ENCODE measurements around the gene SCNN1B.
"Not testable (repeated sequence)": the region's sequence is repeated elsewhere in the genome, so short reads cannot be mapped to it uniquely, and the experiment has no call there.

SCNN1B gene

DNA sequence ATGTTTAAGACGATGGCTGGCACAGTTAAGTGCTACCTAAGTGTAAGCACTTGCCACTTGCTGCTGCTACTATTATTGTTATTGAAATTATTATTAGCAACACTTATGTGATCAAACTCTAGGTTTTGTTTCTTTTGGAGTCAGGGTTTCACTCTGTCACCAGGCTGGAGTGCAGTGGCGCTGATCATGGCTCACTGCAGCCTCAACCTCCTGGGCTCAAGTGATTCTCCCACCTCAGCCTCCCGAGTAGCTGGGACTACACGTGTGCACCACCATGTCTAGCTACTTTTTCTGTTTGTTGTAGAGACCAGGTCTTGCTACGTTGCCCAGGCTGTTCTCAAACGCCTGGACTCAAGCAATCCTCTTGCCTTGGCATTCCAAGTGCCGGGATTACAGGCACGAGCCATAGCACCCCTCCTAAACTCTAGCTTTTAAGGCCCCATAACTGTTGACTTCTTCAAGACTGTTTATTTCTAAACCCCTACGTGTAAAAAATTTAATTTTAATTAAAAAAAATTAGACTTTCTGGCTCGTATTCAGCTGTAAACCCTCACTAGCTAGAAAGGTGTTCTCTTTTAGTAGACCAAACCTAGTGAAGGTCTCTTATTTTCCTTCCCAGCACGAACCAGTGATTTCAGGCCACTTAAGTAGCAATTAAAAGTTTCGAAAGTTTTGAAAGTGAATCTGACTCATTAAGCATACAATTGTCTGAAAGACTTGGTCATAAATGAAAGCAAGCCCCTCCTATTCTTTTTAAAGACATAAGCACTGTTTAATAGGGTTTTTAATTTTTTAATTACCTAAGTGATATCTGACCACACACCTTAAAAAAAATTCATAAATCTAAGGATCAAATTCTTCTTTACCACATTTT is 11.7 kb upstream of the SCNN1B start:
- no peak for DNase-seq

DNA sequence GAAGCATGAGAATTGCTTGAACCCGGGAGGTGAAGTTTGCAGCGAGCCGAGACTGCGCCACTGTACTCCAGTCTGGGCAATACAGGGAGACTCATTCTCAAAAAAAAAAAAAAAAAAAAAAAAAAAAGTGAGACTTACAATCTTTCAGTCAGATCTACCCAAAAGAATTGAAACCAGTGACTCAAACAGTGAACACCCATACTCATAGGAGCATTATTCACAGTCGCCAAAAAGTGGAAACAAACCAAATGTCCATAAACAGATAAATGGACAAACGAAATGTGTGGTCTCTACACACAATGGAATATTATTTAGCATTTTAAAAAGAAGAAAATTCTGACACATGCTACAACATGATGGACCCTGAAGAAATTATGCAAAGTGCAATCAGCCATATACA is 9.1 kb upstream of the SCNN1B start:
- DNase-seq = peak; percentile 57

DNA sequence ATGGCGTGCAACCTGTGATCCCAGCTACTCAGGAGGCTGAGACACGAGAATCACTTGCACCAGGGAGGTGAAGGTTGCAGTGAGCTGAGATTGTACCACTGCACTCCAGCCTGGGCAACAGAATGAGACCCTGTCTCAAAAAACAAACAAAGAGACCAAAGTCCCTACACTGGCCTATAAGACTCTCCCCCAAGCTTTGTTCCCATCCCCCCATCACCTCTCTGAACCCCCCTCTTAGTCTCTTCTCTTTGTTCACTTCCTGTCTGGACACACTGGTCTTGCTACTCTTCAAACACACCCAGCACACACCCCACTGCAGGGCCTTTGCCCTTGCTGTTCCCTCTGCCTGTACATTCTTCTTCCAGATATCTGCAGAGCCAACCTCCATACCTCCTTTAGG is 7.8 kb upstream of the SCNN1B start:
- DNase-seq = no peak

DNA sequence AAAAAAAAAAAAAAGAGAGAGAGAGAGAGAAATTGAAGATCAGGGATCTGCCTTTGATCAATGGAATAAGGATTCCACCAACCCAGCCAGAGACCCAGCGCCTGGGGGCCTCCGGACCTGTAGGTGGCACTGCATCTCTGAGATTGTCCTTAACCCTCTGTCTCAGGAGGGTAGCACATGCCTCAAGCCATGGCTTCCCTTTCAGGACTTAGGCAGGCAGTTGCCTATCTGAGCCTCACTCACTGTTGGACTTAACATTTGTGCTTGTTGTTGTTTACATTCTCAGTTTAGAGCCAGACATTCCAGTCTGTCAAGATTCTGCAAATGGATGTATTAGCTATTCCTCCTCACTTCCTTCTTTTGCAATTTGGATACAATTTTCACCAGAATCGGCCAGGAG is 5.1 kb upstream of the SCNN1B start:
- DNase-seq = peak; percentile 25

DNA sequence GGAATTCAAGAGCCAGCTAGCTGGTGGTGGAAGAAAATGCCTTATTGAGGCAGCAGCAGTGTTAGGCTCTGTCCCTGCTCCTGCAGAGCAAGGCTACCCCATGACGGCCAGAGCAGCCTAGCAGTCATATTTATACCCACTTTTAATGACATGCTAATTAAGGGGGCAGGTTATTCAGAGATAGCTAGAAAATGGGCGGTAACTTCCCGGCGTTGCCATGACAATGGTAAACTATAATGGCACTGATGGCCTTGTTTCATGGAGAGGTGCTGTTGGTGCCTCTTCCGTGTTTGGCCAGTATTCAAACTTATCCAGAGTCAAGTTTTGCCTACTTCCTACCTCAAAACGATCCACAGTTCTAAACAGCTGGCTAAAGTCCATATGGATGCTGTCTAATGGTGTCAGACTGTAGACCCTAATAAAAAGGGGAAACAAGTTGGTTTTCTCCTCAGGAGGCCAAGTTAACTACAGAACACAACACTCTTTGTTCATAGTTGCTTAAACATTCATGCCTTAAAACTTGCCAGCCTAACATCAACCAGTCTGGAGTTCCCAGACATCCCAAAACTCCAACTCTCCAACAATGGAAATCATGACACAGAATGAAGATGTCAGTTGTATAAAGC is 3.7 kb upstream of the SCNN1B start:
- DNase-seq = no peak

DNA sequence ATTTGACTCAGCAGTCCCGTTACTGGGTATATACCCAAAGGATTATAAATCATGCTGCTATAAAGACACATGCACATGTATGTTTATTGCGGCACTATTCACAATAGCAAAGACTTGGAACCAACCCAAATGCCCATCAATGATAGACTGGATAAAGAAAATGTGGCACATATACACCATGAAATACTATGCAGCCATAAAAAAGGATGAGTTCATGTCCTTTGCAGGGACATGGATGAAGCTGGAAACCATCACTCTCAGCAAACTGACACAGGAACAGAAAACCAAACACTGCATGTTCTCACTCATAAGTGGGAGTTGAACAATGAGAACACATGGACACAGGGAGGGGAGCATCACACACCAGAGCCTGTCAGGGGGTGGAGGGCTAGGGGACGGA is 2.3 kb upstream of the SCNN1B start:
- DNase-seq = not testable (repeated sequence)

DNA sequence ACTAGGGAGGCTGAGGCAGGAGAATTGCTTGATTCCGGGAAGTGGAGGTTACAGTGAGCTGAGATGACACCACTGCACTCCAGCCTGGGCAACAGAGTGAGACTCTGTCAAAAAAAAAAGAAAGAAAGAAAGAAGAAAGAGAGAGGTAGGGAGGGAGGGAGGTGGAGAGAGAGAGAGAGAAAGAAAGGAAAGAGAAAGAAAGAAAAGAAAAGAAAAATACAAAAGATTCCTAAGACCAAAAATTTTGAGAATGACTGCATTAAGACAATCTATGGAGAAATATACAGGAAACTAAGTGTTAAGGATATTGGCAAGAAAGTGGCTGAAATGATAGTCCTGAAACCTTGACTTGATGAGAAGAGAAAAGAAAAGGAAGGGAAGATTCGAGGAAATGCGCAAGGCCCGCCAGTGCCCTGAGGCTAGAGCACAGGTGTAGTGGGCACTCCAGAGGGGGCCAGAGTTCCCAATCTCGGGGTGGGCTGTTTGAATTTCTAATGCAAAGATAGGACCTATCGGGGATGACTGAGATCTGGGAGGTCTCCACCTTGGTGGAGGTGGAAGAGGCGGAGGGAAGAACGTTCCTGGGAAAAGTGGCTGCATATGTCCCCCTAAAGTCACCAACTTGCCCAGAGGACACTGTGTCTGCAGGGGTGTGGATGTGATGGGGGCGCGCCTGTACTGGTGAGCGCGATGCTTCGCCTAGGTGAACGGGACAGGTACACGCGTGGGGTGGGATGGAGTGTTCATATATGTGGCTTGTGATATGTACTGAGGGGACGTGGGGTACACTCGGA is 654 bp upstream of the SCNN1B start:
- no peak for DNase-seq

DNA sequence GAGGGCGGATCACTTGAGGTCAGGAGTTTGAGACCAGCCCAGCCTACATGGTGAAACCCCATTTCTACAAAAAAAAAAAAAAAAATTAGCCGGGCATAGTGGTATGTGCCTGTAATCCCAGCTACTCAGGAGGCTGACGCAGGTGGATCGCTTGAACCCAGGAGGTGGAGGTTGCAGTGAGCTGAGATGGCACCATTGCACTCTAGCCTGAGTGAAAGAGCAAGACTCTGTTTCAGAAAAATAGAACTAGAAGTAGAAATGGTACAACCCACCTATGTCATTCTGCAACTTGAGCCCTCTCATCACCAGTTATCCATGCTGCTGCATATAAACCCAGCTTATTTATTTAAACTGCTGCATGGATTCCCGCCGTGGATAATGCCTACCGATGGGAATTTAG is 1.6 kb downstream of the SCNN1B start:
- DNase-seq = no peak

DNA sequence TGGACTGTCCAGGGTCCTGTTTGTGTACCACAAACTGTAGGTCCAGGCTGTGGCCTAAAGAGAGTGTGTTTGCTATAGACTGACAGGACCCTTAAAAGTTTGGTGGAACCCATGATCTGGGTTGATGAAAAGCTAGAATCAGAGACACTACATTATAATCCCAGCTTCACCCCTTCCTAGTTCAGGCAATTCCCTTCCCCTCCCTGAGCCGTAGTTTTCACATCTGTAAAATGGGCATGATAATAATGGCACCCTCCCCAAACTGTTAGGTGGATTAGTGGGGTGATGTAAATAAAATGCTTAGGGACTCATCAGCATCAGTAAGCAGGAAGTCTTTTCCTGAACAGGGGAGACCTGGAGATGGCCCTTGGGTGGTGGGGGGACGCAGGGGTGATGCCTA is 2.5 kb downstream of the SCNN1B start:
- no peak for DNase-seq

DNA sequence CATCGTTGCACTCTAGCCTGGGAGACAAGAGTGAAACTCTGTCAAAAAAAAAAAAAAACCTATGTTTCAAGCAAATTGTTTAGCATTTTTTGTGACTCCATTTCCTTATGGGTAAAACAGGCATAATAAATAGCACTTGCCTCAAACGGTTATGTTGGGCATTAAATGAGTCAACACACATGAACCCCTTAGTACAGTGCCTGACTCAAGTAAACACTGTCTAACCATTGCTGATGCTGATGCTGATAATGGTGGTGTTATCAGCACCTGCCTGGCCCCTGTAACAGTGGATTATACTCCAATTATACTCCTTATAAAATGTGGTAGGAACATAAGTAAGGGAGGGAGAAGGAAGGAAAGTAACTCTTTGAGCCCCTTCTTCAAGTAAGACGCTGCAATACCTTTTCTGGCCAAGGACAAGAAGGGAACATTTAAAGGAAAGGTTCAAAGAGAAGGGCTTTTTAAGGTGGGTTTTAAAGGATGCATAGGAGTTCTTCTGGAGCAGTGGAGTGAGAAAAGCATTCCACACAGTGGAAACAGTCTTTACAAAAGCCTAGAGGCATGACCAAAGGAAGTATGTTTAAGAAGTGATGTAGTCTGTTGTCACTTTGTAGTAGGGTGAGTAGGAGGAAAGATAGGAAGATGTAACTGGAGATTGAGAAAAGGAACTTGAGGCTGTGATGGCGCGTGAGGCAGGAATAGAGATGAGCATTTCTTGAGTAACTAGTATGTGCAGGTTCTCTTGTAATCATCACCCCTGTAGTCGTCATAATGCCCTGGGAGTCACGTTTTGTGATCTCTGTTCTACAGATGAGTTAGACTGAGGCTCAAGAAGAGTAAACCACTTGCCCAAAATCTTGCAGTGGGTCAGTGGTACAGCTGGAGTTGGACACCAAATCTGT is 4.3 kb downstream of the SCNN1B start:
- peak; percentile 45 for DNase-seq

DNA sequence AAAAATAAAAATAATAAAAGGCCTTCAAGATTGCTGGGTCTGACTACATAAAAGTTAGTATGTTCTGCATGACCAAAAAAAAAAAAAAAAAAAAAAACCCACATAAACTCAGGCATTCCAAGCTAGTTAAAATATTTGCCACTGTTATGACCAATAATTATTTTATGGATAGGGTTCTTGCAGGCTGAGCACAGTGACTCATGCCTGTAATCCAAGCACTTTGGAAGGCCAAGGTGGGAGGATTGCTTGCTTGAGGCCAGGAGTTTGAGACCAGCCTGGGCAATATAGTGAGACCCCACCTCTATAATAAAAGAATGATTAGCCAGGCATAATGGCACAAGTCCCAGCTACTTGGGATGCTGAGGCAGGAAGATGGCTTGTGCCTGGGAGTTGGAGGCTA is 8.1 kb downstream of the SCNN1B start:
- DNase-seq = no peak

DNA sequence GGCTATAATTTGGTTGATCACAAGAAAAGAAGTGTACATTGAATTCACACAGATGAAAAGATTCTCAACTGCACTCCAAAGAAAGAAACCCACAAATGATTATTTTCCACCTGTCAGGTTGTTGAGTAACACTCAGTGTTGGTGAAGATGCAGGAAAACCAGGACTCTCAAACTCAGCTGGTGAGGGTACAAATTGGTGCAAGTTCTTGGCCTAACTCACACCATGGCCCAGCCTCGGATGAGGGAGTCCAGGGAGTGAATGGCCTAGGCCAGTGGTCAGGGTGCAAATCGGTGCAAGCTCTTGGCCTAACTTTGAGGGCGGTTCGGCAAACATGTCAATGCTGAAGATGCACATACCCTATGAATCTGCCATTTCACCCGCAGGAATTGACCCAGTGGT is 8.6 kb downstream of the SCNN1B start:
- DNase-seq = no peak

DNA sequence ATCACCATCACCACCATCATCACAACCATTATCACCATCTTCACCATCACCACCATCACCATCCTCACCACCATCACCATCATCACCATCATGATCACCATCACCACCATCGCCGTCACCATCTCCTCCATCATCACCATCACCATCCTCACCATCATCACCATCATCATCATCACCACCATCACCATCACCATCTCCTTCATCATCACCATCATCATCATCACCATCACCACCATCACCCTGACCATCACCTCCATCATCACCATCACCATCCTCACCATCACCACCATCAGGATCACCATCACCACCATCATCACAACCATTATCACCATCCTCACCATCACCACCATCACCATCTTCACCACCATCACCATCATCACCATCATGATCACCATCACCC is 14.1 kb downstream of the SCNN1B start:
- no peak for DNase-seq

DNA sequence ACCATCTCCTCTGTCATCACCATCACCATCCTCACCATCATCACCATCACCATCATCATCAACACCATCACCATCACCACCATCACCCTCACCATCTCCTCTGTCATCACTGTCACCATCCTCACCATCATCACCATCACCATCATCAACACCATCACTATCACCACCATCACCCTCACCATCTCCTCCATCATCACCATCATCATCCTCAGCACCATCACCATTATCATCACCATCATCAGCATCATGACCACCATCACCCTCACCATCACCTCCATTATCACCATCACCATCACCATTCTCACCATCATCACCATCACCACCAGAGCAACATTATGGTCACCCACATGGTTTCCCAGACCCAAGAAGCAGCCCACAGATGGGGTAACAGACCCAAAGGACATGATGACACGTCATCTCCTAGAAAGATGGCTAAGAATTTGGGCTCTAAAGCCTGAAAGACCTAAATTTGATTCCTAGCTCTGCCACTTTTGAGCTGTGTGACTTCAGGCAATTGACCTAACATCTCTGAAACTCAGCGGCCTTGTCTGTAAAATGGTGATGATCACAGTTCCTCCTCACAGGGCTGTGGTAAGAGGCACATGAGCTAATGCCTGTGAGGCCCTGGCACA is 14.6 kb downstream of the SCNN1B start:
- DNase-seq = no peak

DNA sequence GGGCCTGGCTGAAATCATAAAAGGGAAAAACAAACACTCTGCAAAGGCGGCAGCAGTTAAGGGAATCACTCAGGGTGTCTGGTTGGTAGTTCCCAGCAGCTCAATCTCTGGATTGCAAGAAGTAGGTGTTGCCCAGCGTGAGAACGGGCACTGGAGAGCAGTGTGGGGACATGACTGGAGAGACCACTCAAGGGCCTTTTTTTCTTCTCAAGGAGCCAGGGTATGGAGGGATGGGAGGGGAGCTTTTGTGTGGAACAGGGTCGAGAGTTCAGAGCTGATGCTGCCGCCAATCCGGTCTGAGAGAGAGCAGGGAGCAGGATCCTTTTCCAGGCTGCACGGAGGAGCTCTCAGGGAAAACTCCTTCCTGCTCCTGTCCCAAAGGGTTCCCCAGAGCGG is 15.2 kb downstream of the SCNN1B start:
- no peak for DNase-seq

DNA sequence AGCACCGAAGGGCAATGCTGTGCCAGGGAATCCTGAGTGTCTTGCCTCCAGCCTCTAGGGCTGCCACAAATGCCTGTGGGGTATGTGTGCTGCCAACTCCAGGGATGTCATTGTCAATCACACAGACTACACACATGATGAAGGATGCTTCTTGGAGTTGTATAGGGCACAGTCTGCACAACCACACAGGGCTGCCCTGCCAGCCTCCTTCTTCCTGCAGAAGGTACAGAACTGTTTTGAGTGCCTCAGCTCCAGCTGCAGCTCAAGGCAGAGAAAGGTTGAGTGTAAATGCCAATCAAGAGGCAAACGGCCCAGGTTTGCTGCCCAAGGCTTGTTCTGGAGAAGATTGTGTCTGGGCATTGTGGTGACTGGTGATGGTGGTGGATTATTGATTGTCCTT is 15.6 kb downstream of the SCNN1B start:
- DNase-seq = no peak

DNA sequence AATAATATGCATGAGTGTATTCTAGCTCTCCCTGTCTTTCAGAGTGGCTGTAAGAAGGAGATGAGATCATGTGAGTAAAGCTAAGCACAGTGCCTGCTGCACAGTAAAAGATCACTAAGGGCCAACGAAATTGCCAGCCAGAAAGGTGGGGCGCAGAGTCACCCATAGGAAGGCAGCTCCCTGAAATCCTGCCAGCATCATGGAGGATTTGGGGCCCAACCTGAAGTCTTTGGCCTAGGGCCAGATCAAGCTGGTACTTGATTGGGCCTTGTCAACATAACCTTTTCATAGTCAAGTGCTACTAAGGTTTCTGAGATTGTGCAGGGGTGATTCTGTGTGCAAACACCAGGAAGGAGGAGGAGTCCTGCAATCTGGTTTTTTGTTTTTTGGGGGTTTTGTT is 16.5 kb downstream of the SCNN1B start:
- DNase-seq = no peak

DNA sequence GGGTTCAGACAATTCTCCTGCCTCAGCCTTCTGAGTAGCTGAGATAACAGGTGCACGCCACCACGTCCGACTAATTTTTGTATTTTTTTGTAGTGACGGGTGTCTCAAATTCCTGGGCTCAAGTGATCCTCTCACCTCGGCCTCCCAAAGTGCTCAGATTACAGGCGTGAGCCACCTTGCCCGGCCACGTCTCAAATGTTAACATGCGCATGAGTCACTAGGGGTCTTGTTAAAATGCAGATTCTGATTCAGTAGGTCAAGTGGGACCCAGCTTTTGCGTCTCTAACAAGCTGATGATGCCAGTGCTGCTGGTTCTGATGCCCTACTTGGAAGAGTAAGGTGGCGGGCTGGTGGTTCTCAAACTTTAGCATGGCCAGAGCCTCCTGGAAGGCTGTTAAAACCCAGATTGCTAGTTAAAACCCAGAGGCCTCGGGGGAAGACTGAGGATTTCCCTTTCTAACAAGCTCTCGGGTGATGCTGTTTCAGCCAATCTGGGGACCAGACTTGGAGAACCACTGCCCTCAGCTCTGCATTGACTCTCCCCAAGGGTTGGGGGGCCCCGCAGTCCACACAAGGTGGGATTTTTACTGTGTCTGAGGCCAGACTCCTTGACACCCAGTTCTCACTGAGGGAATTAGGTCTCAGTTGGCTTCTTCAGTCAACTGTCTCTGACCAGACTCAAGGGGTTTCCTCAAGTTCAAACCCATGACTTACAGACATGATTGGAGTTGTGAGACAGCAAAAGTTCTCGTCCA is 17.9 kb downstream of the SCNN1B start:
- no peak for DNase-seq

DNA sequence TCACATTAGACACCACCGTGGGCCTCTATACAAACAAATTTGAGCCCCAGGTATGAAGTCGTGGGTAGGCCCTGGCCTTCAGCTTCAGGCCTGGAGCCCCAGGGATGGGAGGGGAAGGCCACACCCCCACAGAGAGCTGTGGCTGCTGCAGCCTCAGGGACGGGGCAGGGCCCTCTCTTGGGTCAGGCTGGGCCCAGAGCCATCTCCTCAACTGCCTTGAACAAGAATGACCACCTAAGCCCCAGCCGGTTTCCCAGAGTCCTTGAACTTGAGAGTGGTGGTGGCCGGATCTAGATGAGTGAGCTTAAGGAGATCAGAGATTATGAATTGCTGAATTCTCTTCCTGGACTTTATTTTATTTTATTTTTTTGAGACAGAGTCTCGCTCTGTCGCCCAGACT is 18.6 kb downstream of the SCNN1B start:
- no peak for DNase-seq

DNA sequence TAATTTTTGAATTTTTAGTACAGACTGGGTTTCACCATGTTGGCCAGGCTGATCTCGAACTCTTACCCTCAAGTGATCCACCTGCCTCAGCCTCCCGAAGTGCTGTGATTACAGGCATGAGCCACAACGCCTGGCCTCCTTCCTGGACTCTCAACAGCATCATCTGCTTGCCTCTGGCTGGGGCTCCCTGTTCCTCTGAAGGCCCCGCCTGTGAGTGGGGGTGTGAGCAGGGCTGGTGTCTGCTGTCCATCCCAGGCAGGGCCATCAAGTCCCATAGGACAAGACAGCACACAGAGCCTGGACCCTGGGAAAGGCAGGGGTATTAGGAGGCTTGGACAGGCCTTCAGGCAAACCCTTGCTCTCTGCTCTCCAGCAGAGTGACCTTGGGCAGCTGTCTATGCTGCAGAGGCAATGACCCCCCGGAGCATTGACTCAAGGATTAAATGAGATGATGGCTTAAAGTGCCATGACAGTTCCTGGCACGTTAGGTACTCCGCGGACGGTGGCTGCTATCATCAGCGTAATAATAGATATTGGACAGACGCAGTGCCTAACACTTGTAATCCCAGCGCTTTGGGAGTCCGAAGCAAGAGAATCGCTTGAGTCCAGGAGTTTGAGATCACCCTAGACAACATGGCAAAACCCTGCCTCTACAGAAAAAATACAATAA is 19.2 kb downstream of the SCNN1B start:
- DNase-seq = no peak
